OCI-M2 (cell line): ENCODE data around the gene UPF2.
"Not testable (repeated sequence)": the region's sequence is repeated elsewhere in the genome, so short reads cannot be mapped to it uniquely, and the experiment has no call there.

ENCODE experiments used
- DNase-seq: peaks from one replicate; lab custom pipeline; 2025; ENCODE audit not compliant: unreplicated experiment; lab: John Stamatoyannopoulos, UW

UPF2 gene

GRCh38 chr10:11909618-11910017 lies 133.0 kb downstream of the UPF2 start:
- DNase-seq: no peak

DNA sequence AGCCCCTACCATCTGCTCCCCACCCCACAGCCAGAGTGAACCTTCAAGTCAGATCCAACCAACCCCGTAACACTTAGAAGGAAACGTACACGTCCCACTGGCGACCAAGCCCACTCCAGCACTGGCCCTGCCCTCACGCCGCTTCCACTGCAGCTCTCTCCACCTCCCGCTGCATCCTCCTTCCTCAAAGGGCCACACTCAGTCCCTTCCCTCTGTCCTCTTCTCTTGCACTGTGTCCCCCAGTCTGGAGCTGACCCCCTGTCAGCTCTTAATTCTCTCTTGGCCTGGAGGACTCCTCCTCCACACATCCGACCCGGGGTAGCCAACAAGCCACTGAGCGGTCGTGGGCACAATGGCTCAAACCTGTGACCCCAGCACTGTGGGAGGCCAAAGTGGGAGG lies 133.6 kb downstream of the UPF2 start:
- no peak for DNase-seq

DNA sequence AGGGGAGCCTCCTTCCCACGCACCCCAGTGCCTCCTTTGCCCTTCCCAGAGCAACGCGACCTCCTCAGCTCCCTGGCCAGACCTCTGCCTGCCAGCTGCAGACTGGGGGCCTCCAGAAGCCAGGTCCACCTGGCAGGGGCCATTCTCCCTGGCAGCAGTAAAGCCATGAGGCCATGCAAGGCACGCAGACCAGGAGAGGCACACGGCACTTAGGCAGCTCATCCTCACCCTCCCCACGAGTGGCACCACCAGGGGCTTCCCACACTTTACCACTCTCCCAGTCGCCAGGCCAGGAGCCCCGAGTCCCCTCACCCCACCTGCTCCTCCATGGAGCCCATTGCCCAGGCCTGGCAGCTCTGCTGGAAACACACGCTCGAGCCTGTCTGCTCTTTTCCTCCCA lies 134.1 kb downstream of the UPF2 start:
- no peak for DNase-seq

GRCh38 chr10:11907914-11908313 lies 134.7 kb downstream of the UPF2 start:
- DNase-seq: no peak

- no peak for DNase-seq
These were observed 135.9 kb downstream of the UPF2 start for GRCh38 chr10:11906714-11907113.

GRCh38 chr10:11902646-11903045 lies 140.0 kb downstream of the UPF2 start:
- DNase-seq: no peak

DNA sequence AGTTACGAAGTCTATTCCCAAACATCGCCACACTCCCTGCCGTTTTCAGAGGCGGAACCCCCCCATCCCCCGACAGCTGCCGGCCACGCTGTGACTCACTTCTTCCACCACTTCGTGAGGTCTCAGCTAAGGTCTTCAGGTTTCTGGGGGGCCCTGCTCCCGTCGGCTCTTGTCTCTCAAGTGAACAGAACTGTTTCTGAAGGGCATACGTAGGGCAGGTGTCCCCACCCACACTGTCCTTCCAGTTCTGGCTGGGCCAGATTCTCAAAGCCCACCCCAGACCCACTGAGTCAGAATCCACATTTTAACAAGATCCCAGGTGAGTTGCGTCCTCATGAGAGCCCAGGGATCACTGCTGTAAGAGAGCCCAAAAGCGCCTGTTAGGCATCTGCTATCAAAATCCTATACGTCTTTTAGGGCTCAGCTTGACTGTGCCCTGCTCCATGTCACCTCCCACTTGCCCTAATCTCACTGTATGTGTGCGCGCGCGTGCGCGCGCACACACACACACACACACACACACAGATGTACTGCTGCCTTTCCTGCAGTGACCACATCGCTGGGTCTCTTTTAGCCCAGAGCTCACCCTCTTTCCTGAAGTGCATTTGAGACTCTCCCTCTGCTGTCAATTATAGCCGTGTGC lies 140.7 kb downstream of the UPF2 start:
- no peak for DNase-seq

- no peak for DNase-seq
These were observed 141.2 kb downstream of the UPF2 start for GRCh38 chr10:11901454-11901832.

DNA sequence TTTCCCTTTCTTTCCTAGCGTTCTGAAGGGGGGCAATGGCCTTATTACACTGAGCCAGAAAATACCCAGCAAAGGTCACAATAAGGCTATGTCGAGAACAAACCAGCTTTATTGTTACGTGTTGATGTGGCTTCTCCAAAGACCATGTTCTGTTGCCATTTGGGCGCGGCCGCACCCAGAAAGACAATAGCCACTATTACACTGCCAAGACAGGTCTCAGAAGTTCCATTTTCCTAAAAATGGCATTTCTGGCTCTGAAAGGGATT lies 141.6 kb downstream of the UPF2 start:
- no peak for DNase-seq

GRCh38 chr10:11899067-11899876 lies 143.3 kb downstream of the UPF2 start:
- no peak for DNase-seq

GRCh38 chr10:11898372-11899066 lies 144.1 kb downstream of the UPF2 start:
- DNase-seq: peak; percentile 79

DNA sequence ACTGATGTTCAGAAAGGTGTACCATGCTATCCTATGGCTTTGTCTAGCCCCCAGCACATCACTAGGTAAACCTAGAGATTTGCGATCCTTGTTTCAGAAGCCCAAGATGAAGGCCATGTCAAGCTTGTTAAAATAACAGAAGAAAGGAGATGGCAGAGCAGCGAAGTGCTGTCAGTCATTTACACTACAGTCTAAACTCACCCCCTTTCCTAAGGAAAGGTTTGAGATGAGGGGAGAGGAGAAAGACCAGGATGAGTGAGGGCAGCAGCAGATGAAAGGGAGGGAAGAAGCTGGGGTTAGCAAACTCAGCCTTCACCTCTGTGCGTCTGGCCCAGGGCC lies 144.6 kb downstream of the UPF2 start:
- no peak for DNase-seq

- DNase-seq: no peak
These were observed 145.9 kb downstream of the UPF2 start for GRCh38 chr10:11896549-11897200.

DNA sequence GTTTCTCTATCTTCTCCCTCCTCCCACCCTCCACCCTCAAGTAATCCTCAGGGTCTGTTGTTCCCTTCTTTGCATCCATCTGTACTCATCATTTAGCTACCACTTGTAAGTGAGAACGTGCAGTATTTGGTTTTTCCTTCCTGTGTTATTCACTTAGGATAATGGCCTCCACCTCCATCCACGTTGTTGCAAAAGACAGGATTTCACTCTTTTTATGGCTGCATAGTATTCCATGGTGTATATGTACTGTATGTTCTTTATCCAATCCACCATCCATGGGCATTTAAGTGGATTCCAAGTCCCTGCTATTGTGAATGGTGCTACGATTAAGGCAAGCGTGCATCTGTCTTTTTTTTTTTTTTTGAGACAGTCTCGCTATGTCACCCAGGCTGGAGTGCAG lies 147.0 kb downstream of the UPF2 start:
- no peak for DNase-seq

DNA sequence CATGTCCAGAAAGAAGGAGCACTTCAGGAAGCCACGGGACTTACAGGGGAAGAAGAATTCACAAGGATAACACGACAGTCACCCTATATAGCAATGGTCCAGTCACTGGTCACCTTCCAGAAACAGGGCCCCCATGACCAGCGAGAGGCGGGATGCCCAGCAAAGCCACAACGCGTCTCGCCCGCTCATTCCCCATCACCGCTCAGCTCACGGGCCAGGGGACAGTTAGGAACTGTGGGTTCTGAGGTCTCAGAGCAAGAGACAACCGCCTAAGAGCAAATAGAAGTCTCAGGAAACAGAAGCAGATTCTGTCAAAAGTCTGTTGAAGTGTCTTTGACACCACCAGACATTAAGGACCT lies 147.5 kb downstream of the UPF2 start:
- no peak for DNase-seq

- DNase-seq: peak; percentile 86
These were observed 148.1 kb downstream of the UPF2 start for GRCh38 chr10:11894381-11895107.

- no peak for DNase-seq
These were observed 148.8 kb downstream of the UPF2 start for GRCh38 chr10:11893749-11894278.

- DNase-seq: no peak
These were observed 150.7 kb downstream of the UPF2 start for GRCh38 chr10:11891776-11892486.

- not testable (repeated sequence) for DNase-seq
These were observed 153.3 kb downstream of the UPF2 start for GRCh38 chr10:11889263-11889662.

- no peak for DNase-seq
These were observed 155.0 kb downstream of the UPF2 start for GRCh38 chr10:11887381-11888227.
